Stimulated activated naive CD4-positive, alpha-beta T cell treated with Interleukin-2 at 50 U/mL for 16 hours (primary cell): Measurements from ENCODE around the gene HOXD8.

Experiments
- DNase-seq: peaks from one replicate; lab custom pipeline; 2025; lab: John Stamatoyannopoulos, UW

HOXD8 gene

DNA sequence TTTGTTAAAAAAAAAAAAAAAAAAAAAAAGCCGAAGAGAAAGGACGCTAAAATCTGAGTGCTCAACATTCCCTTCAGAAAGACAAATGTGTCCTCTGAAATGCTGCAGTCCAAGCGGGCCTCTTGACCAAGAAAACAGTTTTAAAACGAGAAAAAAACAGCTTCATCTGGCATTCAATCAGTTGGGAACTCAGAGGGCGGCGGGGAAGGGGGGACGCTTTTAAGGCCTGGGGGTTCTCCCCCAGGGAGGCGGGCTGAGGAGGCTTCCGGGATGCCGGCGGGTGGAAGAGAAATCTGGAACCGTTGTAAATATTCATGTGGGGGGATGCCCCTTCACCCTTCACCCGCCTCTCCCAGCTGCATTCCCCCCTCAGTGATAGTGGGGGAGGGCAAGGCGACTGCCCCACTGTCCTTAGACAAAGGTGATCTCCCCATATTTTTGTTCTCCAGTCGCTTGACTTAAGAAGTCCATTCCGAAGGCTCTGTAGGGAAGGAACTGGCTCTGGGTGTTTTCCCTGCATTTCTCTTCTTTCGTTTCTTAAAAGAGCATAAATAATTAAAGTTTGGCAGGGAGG, 25.7 kb upstream of the HOXD8 start:
- DNase-seq = no peak

DNA sequence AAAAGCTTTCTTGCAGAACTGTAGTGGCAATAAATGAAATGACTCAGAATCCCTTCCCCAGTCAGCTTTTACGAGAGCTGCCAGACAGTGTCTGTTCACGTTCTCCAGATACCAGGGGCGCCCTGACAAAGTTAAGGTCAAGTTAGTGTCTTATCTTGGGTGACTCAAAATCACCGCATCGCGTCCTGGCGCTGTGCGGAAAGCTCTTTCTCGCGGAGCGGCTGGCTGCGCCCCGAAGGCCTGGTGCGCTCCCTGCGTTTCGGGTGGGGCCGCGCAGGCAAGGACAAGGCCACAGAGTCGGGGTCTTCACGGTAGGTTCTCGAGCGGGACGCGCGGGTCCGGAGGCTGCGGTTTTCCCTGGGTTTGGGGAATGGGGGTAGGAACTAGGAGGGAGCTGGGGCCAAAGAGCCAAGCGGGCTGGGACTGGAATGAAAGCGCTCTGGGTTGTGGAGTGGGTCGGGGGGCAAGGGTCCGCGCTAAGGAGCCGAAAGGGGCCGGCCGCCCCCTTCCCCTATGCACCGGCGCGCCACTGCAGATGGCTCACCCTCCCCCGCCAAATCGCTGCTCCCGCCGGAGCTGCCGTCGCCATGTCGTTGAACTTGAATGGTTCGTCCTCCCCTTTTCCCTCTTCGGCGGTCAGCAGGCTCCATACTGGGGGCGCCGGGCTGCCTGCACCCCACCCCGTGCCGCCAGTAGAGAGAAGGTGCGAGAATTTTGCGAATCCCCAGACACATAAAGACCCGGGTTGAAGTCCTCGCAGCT, 25.0 kb upstream of the HOXD8 start:
- DNase-seq = no peak

- DNase-seq = no peak
Measured at GRCh38 chr2:176105078-176105729, 24.3 kb upstream of the HOXD8 start.

DNA sequence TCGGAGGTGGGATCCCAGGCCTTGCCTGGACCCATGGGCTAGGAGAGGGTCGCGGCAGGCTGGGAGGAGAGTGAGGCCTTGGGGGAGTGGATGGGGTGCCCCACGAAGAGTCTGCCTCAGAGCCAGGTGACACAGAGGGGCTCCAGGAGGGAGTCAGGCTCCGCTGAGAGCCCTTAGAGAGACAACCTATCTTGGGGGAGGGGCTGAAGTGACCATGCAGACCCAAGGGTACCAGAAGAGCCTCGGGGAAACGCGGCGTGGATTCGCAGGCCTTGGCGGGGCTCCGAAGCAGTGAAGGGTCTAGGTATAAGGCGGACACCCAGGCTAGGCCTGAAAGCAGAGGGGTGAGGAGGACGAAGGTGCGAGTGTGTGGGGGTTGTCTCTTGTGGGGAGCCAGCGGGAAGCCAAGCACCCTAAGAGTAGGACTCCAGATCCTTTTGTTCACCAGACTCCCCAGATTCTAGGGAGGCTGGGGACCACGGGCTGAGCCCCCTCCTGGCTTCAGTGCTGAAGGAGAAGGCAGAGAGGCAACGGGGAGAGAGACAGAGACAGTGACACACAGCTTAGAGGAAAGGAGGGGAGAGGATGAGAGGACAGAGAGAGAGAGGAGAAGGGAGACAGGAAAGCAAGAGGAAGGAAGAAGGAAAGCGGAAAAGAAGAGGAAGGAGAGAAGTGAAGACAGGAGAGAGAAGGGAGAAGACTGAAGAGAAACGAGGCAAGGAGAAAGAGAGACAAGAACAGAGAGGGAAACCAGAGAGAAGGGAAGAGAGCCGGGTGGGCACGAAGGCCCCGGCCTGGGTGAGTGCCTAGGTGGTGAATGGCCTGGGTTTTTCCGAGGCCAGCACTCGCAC, 23.6 kb upstream of the HOXD8 start:
- no peak for DNase-seq

GRCh38 chr2:176106581-176107539, 22.6 kb upstream of the HOXD8 start, which contains the start of gene HOXD11:
HOXD11 (plus strand) TSS chr2:176107280; CDS start chr2:176107356, 76 bp downstream.
- DNase-seq = no peak

DNA sequence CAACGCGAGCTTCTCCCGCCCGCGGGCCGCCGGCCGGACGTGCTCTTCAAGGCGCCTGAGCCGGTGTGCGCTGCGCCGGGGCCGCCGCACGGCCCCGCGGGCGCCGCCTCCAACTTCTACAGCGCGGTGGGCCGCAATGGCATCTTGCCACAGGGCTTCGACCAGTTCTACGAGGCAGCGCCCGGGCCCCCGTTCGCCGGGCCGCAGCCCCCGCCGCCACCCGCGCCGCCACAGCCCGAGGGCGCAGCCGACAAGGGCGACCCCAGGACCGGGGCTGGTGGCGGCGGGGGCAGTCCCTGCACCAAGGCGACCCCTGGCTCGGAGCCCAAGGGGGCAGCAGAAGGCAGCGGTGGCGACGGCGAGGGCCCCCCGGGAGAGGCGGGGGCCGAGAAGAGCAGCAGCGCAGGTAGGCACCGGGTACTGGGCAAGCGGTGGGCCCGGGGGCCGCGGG, 21.7 kb upstream of the HOXD8 start:
- no peak for DNase-seq

DNA sequence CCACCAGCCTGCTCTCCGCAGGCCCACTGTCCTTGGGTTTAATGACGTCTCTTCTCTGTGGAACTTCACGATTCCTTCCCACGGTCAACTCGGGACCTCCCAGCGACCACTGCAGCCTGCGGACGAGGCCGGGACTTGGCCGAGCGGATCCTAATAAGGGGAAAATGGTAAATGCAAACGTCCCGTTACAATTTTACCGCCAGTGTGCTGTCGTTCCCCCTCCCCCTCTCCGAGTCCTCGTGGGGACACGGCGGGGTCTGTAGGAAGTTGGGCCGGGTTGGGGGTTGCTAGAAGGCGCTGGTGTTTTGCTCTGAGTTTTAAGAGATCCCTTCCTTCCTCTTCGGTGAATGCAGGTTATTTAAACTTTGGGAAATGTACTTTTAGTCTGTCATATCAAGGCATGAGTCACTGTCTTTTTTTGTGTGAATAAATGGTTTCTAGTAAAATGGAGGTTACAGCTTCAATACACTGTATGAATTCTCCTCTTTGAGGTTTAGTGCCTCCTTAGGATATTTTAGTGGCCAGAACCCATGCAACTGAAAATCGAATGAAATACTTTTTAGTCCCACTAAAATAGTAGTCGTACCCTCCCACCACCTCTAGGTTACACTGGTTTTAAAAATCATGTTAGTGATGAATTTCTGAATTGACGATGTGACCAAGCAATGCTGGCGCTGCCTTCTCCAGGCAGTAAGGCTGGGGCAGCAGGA, 20.2 kb upstream of the HOXD8 start:
- no peak for DNase-seq

DNA sequence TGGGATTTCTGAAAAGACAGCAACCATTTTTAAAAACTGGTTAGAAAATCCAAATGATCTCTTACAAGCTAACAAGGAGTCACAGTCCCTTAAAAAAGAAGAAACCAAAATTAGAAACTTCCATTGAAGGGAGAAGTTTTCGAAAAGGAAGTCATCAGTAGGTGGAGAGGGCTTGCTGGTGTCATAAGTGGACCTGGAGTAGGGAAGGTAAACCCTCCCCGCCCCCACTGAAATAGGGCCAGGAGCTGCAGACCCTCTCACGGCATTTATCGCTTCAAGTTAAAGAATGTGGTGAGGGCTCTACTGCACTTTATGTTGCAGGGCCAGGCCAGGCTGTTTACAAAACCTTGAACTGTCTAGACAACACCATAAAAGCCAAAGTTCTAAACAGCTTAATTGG, 19.6 kb upstream of the HOXD8 start:
- no peak for DNase-seq

DNA sequence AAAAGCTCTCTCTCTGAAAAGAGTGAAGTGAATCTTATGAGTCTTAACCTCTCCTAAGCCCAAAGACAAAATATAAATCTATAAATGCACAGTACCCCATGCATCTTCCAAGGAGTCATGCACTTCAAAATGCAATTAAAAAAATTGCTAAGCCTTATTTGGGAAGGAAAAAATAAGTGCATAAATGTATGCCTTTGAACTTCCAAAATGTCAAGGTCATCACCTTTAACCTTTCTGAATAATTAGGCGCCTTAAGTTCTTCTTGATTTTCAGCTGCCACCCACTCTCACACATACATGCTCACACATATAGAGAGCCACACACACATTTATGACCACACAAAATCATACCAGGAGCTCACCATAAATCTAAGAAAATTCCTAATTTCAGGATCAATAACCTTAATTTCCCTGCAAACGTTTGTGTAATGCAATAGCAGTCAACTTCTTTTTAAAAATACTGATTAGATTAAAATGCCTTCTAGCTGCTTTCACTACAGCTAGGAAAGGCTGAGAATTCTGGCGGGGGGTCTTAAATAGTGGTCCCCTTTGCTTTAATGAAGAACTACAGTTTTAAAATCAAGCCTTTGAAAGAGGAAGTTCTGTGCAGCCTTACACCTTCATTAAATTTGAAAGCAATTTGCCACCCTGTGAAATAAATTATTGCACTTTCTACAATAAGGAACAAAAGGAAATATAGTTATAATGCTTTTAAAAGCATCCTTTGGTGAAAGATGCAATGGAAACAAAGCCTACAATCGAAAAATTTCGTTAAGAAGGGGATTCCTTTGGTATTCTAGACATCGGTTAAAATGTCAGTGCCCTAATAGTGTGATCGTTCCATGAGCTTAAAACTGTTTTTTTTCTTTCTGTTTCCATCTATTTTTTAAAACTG, 18.8 kb upstream of the HOXD8 start:
- no peak for DNase-seq

DNA sequence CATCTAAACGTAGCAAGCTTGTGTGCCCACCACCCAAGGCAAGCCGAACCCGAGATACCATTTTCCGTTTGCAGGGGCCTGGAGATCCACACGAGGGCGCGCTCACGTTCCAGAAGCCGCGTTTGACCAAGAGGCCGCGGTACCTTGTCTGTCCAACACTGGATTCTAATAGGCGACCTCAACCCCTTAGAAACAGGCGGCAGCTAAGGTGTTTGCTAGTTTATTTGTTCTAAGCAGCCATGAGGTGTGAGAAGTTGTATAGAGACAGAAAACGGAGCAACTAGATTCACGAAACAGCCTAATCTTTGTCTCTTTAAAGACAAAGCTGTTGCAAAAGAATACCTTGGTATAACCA, 18.2 kb upstream of the HOXD8 start:
- DNase-seq = no peak

- no peak for DNase-seq
Measured at GRCh38 chr2:176111846-176112374, 17.6 kb upstream of the HOXD8 start.

DNA sequence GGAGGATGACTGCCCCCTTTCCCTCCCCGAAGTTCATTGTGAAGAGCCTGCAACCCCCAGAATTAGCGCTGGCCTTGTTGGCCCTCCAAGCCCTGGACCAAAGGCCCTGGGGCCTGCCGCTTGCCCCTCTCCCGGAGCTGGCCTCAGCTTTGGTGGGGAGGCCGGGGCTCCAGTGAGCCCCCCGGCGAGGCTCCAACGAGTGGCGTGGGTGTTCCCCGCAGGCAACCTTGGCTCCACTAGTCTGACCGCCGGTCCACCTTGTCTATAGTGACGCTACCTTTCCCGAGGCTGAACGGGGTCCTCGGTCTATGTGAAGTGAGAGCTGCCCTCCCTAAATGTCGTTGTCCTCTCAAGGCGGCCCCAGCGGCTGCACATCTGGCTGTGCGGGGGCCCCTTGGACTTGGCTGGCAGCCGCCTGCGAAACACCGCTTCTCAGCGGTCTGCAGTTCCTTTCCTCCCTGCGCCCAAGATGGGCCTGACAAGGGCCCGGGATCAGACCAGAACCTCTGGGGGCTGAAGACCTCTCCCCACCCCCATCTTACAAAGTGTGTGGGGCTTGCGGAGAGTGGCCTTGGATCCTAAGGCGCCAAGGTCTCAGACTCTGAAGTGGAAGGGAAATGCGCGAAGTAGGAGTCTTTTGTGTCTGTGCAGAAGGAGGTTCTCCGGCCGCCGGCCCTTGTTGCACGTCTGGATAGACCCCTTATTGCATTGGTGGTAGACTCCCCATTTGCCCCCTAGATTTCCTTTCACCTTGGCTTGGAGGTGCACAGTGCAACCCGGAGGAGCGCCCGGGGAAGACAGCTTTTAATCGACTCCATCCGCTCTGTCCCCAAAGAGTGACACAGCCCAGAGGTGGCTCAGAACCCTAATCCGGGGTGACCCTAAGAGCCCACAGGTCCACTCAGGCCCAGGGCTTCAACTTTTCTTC, 16.9 kb upstream of the HOXD8 start:
- DNase-seq = no peak

DNA sequence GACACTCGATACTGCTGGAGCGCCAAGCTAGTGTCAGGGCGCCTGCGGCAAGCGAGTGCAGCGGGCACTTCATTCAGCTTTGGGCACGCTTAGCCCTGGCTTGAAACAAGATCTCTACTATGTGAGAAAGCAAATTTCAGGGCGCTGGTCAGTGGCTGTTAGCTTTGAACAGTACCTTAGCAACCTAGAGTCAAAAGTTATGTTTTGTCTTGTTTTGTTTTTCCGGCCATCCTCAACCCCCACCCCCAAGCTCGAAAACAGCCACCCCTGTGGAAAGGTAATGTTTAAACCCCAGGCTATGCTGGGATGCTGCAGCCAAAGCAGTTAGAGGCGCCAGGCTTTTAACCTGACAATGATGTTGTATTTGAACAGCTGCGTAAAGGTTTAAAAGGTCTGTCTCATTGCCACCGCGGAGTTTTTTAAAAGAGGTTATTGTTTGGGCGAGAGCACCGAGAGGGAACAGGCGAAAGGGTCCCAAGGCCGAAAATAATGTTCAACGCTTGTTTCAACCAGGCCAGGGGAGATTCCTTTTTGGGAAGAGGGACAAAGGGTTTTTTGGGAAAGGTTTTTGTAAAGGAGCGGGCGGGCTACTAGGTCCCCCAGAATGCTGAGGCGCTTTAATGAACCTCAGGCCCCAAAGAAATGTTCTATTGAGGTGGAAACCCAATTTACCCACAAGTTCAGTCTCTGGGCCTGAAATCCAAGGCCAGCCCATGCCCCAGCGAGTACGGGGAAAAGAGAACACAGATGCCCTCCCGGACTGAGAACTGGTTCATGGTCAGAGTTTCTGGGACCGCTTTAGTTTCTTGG, 15.2 kb upstream of the HOXD8 start:
- no peak for DNase-seq

DNA sequence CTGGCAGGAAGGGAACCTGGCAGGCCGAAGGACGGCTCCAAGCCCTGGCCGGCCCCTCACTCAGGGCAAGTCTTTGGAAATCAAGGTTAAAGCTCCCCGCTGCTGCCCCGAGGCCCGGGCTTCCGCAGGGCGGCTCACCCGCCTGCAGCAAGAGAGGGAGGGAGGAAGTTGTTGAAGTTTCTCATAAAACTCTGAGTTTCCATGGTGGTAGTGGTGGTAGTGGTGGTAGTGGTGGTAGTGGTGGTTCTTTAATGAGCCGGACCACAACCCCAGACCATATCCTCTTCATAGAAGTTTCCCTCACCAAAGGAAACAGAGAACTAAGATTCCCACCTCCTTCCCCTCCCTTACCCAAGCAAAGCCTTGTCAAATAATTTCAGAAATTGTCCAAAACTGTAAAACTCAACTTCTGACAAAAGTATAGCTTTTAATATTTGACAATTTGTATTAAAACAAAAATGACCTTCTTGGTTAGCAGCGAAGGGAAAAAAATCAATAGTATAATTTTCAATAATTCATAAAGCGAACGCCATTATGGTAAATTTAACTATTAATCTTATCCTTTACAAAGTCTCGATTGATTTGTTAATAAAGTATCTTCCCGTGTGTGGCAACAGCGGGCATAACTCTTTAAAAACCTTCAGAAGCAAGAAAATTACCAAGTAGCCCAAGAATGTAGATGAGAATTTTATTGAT, 14.4 kb upstream of the HOXD8 start:
- DNase-seq = no peak

GRCh38 chr2:176115883-176116813, 13.4 kb upstream of the HOXD8 start, which contains the start of gene HOXD10:
HOXD10 (plus strand) TSS chr2:176116778; CDS start chr2:176116834, 56 bp downstream.
- DNase-seq = no peak
